Stomach (tissue), 9 donors: ENCODE measurements around the gene SMPD1. TPM values are rescaled to one million over a fixed set of nuclear protein-coding genes. Genes with fewer than 3 reads are reported as not detected.
A peak's percentile ranks its signal among the peaks of the same experiment; 100 is the strongest.

Experiments
- DNase-seq, 2 donors: peaks; one replicate each; pipeline versions ENCODE4 v3.0.0 to v3.0.0-alpha.2; 2013 to 2019
- H3K27ac ChIP-seq, 5 donors: fragments of 200-600 bp in 4 of 5; sonication (generic) in 4 of 5; one replicate each; pipeline ENCODE4 v1.5.1; 2013 to 2019; ENCODE audit warnings: mild to moderate bottlenecking in 1 of 5, moderate library complexity in 1 of 5
- H3K27me3 ChIP-seq, 3 donors: fragments of 200-600 bp; sonication (generic); one replicate each; pipeline ENCODE4 v1.5.1; 2017 to 2019; ENCODE audit warnings: mixed run types in 1 of 3
- H3K36me3 ChIP-seq, 4 donors: fragments of 200-600 bp; sonication (generic); 1 replicate in 3 of 4; 2 replicates in 1 of 4; pipeline ENCODE4 v1.5.1; 2016 to 2019
- H3K4me1 ChIP-seq, 4 donors: fragments of 200-600 bp; sonication (generic); one replicate each; pipeline ENCODE4 v1.5.1; 2016 to 2019
- H3K4me3 ChIP-seq, 4 donors: fragments of 200-600 bp; sonication (generic) in 3 of 4; one replicate each; pipeline ENCODE4 v1.5.1; 2016 to 2019; ENCODE audit warnings: mild to moderate bottlenecking in 1 of 4
- H3K9me3 ChIP-seq, 4 donors: fragments of 200-600 bp; sonication (generic); one replicate each; pipeline ENCODE4 v1.5.1; 2016 to 2019
- CTCF ChIP-seq, 7 experiments: fragments of 450-650 bp in 4 of 7; fragments of 200-600 bp in 3 of 7; sonication (generic) in 3 of 7; IDR thresholded peaks; one replicate each; pipeline ENCODE4 v1.5.1; 2016 to 2019; ENCODE audit warnings: antibody characterized with exemption in 7 of 7, control low read depth in 2 of 7, mild to moderate bottlenecking in 1 of 7
- EP300 ChIP-seq: sonication (generic); formaldehyde crosslinking; IDR thresholded peaks from one replicate; pipeline ENCODE4 v1.6.1; 2017; ENCODE audit warnings: antibody characterized with exemption
- POLR2A ChIP-seq, 4 donors: fragments of 450-650 bp; IDR thresholded peaks; one replicate each; pipeline ENCODE4 v1.6.1; 2016; ENCODE audit warnings: antibody characterized with exemption in 4 of 4, control low read depth in 2 of 4, mild to moderate bottlenecking in 1 of 4, moderate library complexity in 1 of 4
- POLR2AphosphoS5 ChIP-seq, 3 donors: sonication (generic); formaldehyde crosslinking; IDR thresholded peaks; one replicate each; pipeline ENCODE4 v1.6.1; 2016; ENCODE audit warnings: antibody characterized with exemption in 3 of 3
- WGBS, 5 donors: extraction: QIAGEN DNeasy Blood & Tissue Kit in 3 of 5; methylation state at CpG; one replicate each; pipeline versions ENCODE4 v1.1.5 to v1.1.7; 2013 to 2018; 5-methylcytosine and 5-hydroxymethylcytosine counted together
- intact Hi-C: fragments of 100-400 bp; cut with DNase I; formaldehyde crosslinking; loops from one replicate; pipeline ENCODE4 v1.15.1; 2023; ENCODE audit warnings: low total_unique reads
- polyA plus RNA-seq, 3 donors: library from polyadenylated mRNA; stranded (reverse); fragments of 200-250 nt; gene quantifications; one replicate each; pipeline ENCODE4 v1.2.3, GENCODE V29; 2013
- total RNA-seq, 5 donors: library from RNA; depleted of rRNA; stranded (reverse); fragments of >200 nt; gene quantifications; one replicate each; pipeline versions ENCODE4 v1.1.0 to v1.2.3, GENCODE V29; 2014 to 2016
- donor health status: healthy with polysubstance abuse.
- donor health status: Bipolar disorder and iron deficiency.
- donor health status: healthy.

Gene SMPD1
- total and polyA plus RNA-seq, 8 donors, result 7.6 to 66.9 (median 18.5) TPM

GRCh38 chr11:6397636-6398035, 7.4 kb downstream of the SMPD1 start:
- intact Hi-C loops, result no loop called here
- no peak overlapping the region for H3K4me3 ChIP-seq
- WGBS, 5 donors, result 42 to 57% (median 47%) methylated on average over 3 of the region's 3 CpGs
- TF ChIP-seq POLR2A (IDR thresholded peaks at IDR 0.05) (no peak), POLR2AphosphoS5 (IDR thresholded peaks at IDR 0.05) (no peak), CTCF (IDR thresholded peaks at IDR 0.05) (no peak), EP300 (no peak)
- no peaks in the 10 kb centered on the region for H3K27me3 ChIP-seq
- no peaks in the 10 kb centered on the region for H3K9me3 ChIP-seq
- no peak overlapping the region for H3K27ac ChIP-seq
- no peak for DNase-seq
- H3K36me3 ChIP-seq, result peaks cover 13 to 85% (median 52%) of the 10 kb centered on the region in 4 donors
- peaks cover 0 to 15% (median 5%) of the 10 kb centered on the region in 4 donors for H3K4me1 ChIP-seq

- WGBS, 5 donors, result 94 to 98% (median 97%) methylated on average over 15 of the region's 15 CpGs
- intact Hi-C loops, result no loop called here
- no peak for TF ChIP-seq CTCF (IDR thresholded peaks at IDR 0.05)
- TF ChIP-seq POLR2AphosphoS5 (IDR thresholded peaks at IDR 0.05), result no peak
- TF ChIP-seq POLR2A (IDR thresholded peaks at IDR 0.05), result no peak
- no peak for TF ChIP-seq EP300
These were observed 10.4 kb downstream of the SMPD1 start for GRCh38 chr11:6400431-6401345.

GRCh38 chr11:6401464-6401863, 11.2 kb downstream of the SMPD1 start:
- intact Hi-C loops, result no loop called here
- H3K4me3 ChIP-seq, result no peak overlapping the region

More at GRCh38 chr11:6400431-6401345, 10.4 kb downstream of the SMPD1 start:
- Histone ChIP-seq H3K4me3 (no peak overlapping the region), H3K27me3 (no peaks in the 10 kb centered on the region), H3K36me3 (peaks cover 13 to 77% (median 39%) of the 10 kb centered on the region in 4 donors), H3K4me1 (peaks cover 0 to 31% (median 14%) of the 10 kb centered on the region in 4 donors), H3K27ac (no peak overlapping the region), H3K9me3 (no peaks in the 10 kb centered on the region)
- no peak for DNase-seq

More at GRCh38 chr11:6401464-6401863, 11.2 kb downstream of the SMPD1 start:
- 87 to 93% (median 91%) methylated on average over 7 of the region's 7 CpGs for WGBS, 5 donors
- no peaks in the 10 kb centered on the region for H3K9me3 ChIP-seq
- TF ChIP-seq EP300 (no peak), POLR2A (IDR thresholded peaks at IDR 0.05) (no peak), CTCF (IDR thresholded peaks at IDR 0.05) (no peak), POLR2AphosphoS5 (IDR thresholded peaks at IDR 0.05) (no peak)
- no peaks in the 10 kb centered on the region for H3K27me3 ChIP-seq
- H3K4me1 ChIP-seq, result peaks cover 0 to 31% (median 15%) of the 10 kb centered on the region in 4 donors
- peak overlapping the region in 1 of 5 donors; percentile 7 for H3K27ac ChIP-seq
- H3K36me3 ChIP-seq, result peaks cover 13 to 71% (median 36%) of the 10 kb centered on the region in 4 donors
- DNase-seq, result no peak
